K562 (cell line): Measurements from ENCODE around the gene ACTR8. TPM values are rescaled to one million over a fixed set of nuclear protein-coding genes. Genes with fewer than 3 reads are reported as not detected.

Experiments
- ATF1 ChIP-seq, 2 experiments: fragments of 450-650 bp in 1 of 2; IDR thresholded peaks; 2 replicates each; pipeline ENCODE4 v1.6.1; 2016; ENCODE audit warnings: missing compliant biosample characterization in 1 of 2, missing genetic modification characterization in 1 of 2
- CHCHD3 ChIP-seq: fragments of 250-450 bp; sonication (Bioruptor Pico); IDR thresholded peaks from 2 replicates; pipeline ENCODE4 v2.1.2; 2022; ENCODE audit warnings: mild to moderate bottlenecking
- E2F6 ChIP-seq, 2 experiments: IDR thresholded peaks; 2 replicates each; pipeline ENCODE4 v1.6.1; 2011; ENCODE audit warnings: borderline replicate concordance in 1 of 2, control low read depth in 1 of 2, low read depth in 1 of 2, low read length in 1 of 2, mild to moderate bottlenecking in 1 of 2, mixed read lengths in 1 of 2, moderate library complexity in 1 of 2; ENCODE audit not compliant: insufficient read depth in 1 of 2, insufficient read length in 1 of 2, poor library complexity in 1 of 2, severe bottlenecking in 1 of 2; ENCODE audit errors: extremely low read depth in 1 of 2
- FOXJ2 ChIP-seq: fragments of 200-800 bp; sonication (Bioruptor generic); IDR thresholded peaks from 2 replicates; pipeline ENCODE4 v1.6.1; 2016; ENCODE audit warnings: missing genetic modification characterization, missing compliant biosample characterization
- HDAC6 ChIP-seq: IDR thresholded peaks from 2 replicates; pipeline ENCODE4 v1.6.1; 2012; ENCODE audit warnings: low read depth, mild to moderate bottlenecking, control low read depth, inconsistent platforms, low read length, moderate library complexity
- HEY1 ChIP-seq: fragments of 250-450 bp; sonication (Bioruptor Pico); IDR thresholded peaks from 2 replicates; pipeline ENCODE4 v1.5.0; 2020; ENCODE audit warnings: mild to moderate bottlenecking, moderate library complexity, borderline replicate concordance
- HMBOX1 ChIP-seq: sonication (generic); IDR thresholded peaks from 2 replicates; pipeline ENCODE4 v1.6.1; 2016
- ID3 ChIP-seq, 2 experiments: fragments of 250-450 bp in 1 of 2; fragments of 450-650 bp in 1 of 2; sonication (Bioruptor Pico) in 1 of 2; IDR thresholded peaks; 2 replicates each; pipeline versions ENCODE4 v1.6.1 to v1.8.0; 2016 to 2021; ENCODE audit warnings: mild to moderate bottlenecking in 2 of 2, moderate library complexity in 2 of 2, missing compliant biosample characterization in 1 of 2, missing genetic modification characterization in 1 of 2
- JUN ChIP-seq, 2 experiments: sonication (generic) in 1 of 2; formaldehyde crosslinking in 1 of 2; IDR thresholded peaks; 2 replicates each; pipeline versions ENCODE4 v1.6.1 to v1.8.0; 2012 to 2022; ENCODE audit warnings: borderline replicate concordance in 2 of 2, mild to moderate bottlenecking in 2 of 2, improper control_type of control experiment in 1 of 2, low read depth in 1 of 2, low read length in 1 of 2, missing genetic modification reagents in 1 of 2
- MED1 ChIP-seq: sonication (generic); formaldehyde crosslinking; IDR thresholded peaks from 2 replicates; pipeline ENCODE4 v1.8.1; 2023; ENCODE audit warnings: missing genetic modification reagents, borderline replicate concordance
- NEUROD1 ChIP-seq: fragments of 150-350 bp; IDR thresholded peaks from 2 replicates; pipeline ENCODE4 v1.6.1; 2014; ENCODE audit warnings: borderline replicate concordance, low read length, low read depth; ENCODE audit not compliant: partially characterized antibody
- PPARD ChIP-seq: fragments of 250-450 bp; sonication (Bioruptor Pico); IDR thresholded peaks from 2 replicates; pipeline ENCODE4 v1.8.0; 2022; ENCODE audit warnings: inconsistent platforms, mild to moderate bottlenecking, moderate library complexity
- SMAD3 ChIP-seq: fragments of 450-650 bp; formaldehyde crosslinking; conservative IDR thresholded peaks from 2 replicates; pipeline ENCODE4 v1.4.0; 2020; ENCODE audit warnings: mild to moderate bottlenecking
- TFE3 ChIP-seq: fragments of 450-650 bp; formaldehyde crosslinking; IDR thresholded peaks from 2 replicates; pipeline ENCODE4 v1.4.0; 2020; ENCODE audit warnings: mild to moderate bottlenecking, mixed read lengths
- ZKSCAN1 ChIP-seq: fragments of 150-350 bp; IDR thresholded peaks from 2 replicates; pipeline ENCODE4 v1.6.1; 2016; ENCODE audit warnings: low read depth, low read length
- ZNF41 ChIP-seq: fragments of 250-450 bp; sonication (Bioruptor Pico); conservative IDR thresholded peaks from 2 replicates; pipeline ENCODE4 v1.4.0; 2020; ENCODE audit warnings: mild to moderate bottlenecking
- ZNF431 ChIP-seq: sonication (generic); formaldehyde crosslinking; IDR thresholded peaks from 2 replicates; pipeline ENCODE4 v1.8.0; 2022; ENCODE audit warnings: mild to moderate bottlenecking, missing genetic modification reagents
- ZNF655 ChIP-seq: fragments of 250-450 bp; sonication (Bioruptor Pico); IDR thresholded peaks from 2 replicates; pipeline ENCODE4 v1.5.0; 2021
- ZNF77 ChIP-seq: fragments of 250-450 bp; sonication (Bioruptor Pico); IDR thresholded peaks from 2 replicates; pipeline ENCODE4 v1.5.0; 2020
- polyA plus RNA-seq, 8 experiments: library from polyadenylated mRNA; depleted of rRNA in 4 of 8; stranded (reverse) in 5 of 8; unstranded in 3 of 8; fragments of >200 nt; fragmentation: Nextera tagmentation in 2 of 8; fragmentation: Illumina TruSeq in 1 of 8; extraction: Ambion mirVana in 2 of 8; extraction: Trizol in 1 of 8; gene quantifications; 2 replicates each; pipeline versions ENCODE4 v1.2.1 to v1.2.3, GENCODE V29; 2011 to 2014; ENCODE audit warnings: inconsistent platforms in 1 of 8, missing spikeins in 1 of 8
- total RNA-seq, 7 experiments: library from RNA; depleted of rRNA in 6 of 7; stranded (reverse); fragments of >200 nt in 6 of 7; fragmentation: Illumina TruSeq in 2 of 7; extraction: Trizol in 2 of 7; gene quantifications; 2 replicates each; pipeline versions ENCODE4 v1.2.1 to v1.2.3, GENCODE V29; 2011 to 2021; ENCODE audit warnings: low replicate concordance in 1 of 7

The ACTR8 gene
- total and polyA plus RNA-seq, 9 of the 15 experiments (the other 6 are each of a cell fraction or from before 2014, with no cell fraction given), result 4.8 to 24.2 (median 17.5) TPM

- TF ChIP-seq CHCHD3 (CRISPR knock-in tag) (no peak), MED1 (CRISPR knock-in tag) (no peak), E2F6 (IDR thresholded peaks at IDR 0.05; ENCODE audit: borderline replicate concordance in 1 of 2, extremely low read depth in 1 of 2, insufficient read depth in 1 of 2, insufficient read length in 1 of 2, low read depth in 1 of 2, low read length in 1 of 2, poor library complexity in 1 of 2, severe bottlenecking in 1 of 2) (peak in 1 of 2 experiments; percentile 8), ZNF655 (no peak), SMAD3 (no peak), HMBOX1 (no peak), HDAC6 (no peak), ZNF431 (CRISPR knock-in tag) (no peak), FOXJ2 (tag) (no peak), ZKSCAN1 (no peak), NEUROD1 (no peak), ZNF41 (CRISPR knock-in tag) (no peak), TFE3 (CRISPR knock-in tag) (no peak), PPARD (CRISPR knock-in tag) (no peak), JUN (IDR thresholded peaks at IDR 0.05; ENCODE audit: borderline replicate concordance, low read depth, low read length) (no peak), JUN (CRISPR knock-in tag; IDR thresholded peaks at IDR 0.05; ENCODE audit: borderline replicate concordance) (no peak), ID3 (CRISPR knock-in tag; IDR thresholded peaks at IDR 0.05) (no peak), ID3 (tag; IDR thresholded peaks at IDR 0.05) (no peak), ZNF77 (CRISPR knock-in tag) (no peak), ATF1 (CRISPR knock-in tag; IDR thresholded peaks at IDR 0.05) (no peak), ATF1 (tag; IDR thresholded peaks at IDR 0.05) (peak; percentile 46), HEY1 (CRISPR knock-in tag) (no peak)
These were observed at the start of gene ACTR8 (continued) for GRCh38 chr3:53881691-53882593.
